ENCODE data around the gene FAM193B.

- 0 out of 2 replicates have a peak, but pooled peaks have one; percentile 8 for TF ChIP-seq POLR2A (IDR thresholded peaks at IDR 0.05; ENCODE audit: low read depth, low read length)
- no peak for TF ChIP-seq POLR2AphosphoS5 (IDR thresholded peaks at IDR 0.05; ENCODE audit: low read depth, low read length)
- no peak for TF ChIP-seq TAF1 (IDR thresholded peaks at IDR 0.05; ENCODE audit: low read depth, low read length)
These were observed 53.5 kb downstream of the FAM193B start for GRCh38 chr5:177500685-177501522.

Data from GM12891 (cell line).